Peyer's patch (tissue), 4 donors: ENCODE data around the gene TNFAIP8. TPM values are rescaled to one million over a fixed set of nuclear protein-coding genes. Genes with fewer than 3 reads are reported as not detected.

Source experiments
- DNase-seq, 3 donors: peaks; one replicate each; pipeline ENCODE4 v3.0.0-alpha.2; 2017 to 2019
- H3K27ac ChIP-seq, 4 donors: fragments of 200-600 bp; sonication (generic); one replicate each; pipeline ENCODE4 v1.5.1; 2016 to 2019
- H3K27me3 ChIP-seq, 2 donors: fragments of 200-600 bp; sonication (generic); one replicate each; pipeline ENCODE4 v1.5.1; 2019
- H3K36me3 ChIP-seq, 3 donors: fragments of 200-600 bp; sonication (generic); one replicate each; pipeline ENCODE4 v1.5.1; 2016 to 2019
- H3K4me1 ChIP-seq, 4 donors: fragments of 200-600 bp; sonication (generic); one replicate each; pipeline ENCODE4 v1.5.1; 2016 to 2019
- H3K4me3 ChIP-seq, 4 donors: fragments of 200-600 bp; sonication (generic); 1 replicate in 3 of 4; 2 replicates in 1 of 4; pipeline ENCODE4 v1.5.1; 2016 to 2019; ENCODE audit warnings: mild to moderate bottlenecking in 1 of 4
- H3K9me3 ChIP-seq, 4 donors: fragments of 200-600 bp; sonication (generic); one replicate each; pipeline ENCODE4 v1.5.1; 2016 to 2019; ENCODE audit warnings: mild to moderate bottlenecking in 1 of 4
- POLR2A ChIP-seq, 2 donors: fragments of 450-650 bp; IDR thresholded peaks; one replicate each; pipeline ENCODE4 v1.5.1; 2017; ENCODE audit warnings: antibody characterized with exemption in 2 of 2, mild to moderate bottlenecking in 2 of 2, moderate library complexity in 2 of 2
- total RNA-seq, 4 donors: library from RNA; depleted of rRNA; stranded (reverse); fragments of >200 nt; gene quantifications; one replicate each; pipeline ENCODE4 v1.1.0, GENCODE V29; 2016
- TF ChIP-seq, protein P1 (sequence below), 6 experiments: fragments of 450-650 bp in 4 of 6; fragments of 200-600 bp in 2 of 6; sonication (generic) in 1 of 6; IDR thresholded peaks; one replicate each; pipeline ENCODE4 v1.5.1; 2017 to 2019; ENCODE audit warnings: antibody characterized with exemption in 6 of 6, mild to moderate bottlenecking in 3 of 6, moderate library complexity in 1 of 6

The TNFAIP8 gene
- total RNA-seq, 4 donors from 2014 or later: 3.0 to 47.9 (median 10.2) TPM

- Histone ChIP-seq H3K4me3 (no peak overlapping the region), H3K36me3 (no peaks in the 10 kb centered on the region), H3K4me1 (peaks cover 0 to 51% (median 26%) of the 10 kb centered on the region in 4 donors), H3K27me3 (no peaks in the 10 kb centered on the region), H3K27ac (peak overlapping the region in 3 of 4 donors; percentile 15 to 85 (median 71)), H3K9me3 (no peaks in the 10 kb centered on the region)
- TF ChIP-seq, protein P1, sequence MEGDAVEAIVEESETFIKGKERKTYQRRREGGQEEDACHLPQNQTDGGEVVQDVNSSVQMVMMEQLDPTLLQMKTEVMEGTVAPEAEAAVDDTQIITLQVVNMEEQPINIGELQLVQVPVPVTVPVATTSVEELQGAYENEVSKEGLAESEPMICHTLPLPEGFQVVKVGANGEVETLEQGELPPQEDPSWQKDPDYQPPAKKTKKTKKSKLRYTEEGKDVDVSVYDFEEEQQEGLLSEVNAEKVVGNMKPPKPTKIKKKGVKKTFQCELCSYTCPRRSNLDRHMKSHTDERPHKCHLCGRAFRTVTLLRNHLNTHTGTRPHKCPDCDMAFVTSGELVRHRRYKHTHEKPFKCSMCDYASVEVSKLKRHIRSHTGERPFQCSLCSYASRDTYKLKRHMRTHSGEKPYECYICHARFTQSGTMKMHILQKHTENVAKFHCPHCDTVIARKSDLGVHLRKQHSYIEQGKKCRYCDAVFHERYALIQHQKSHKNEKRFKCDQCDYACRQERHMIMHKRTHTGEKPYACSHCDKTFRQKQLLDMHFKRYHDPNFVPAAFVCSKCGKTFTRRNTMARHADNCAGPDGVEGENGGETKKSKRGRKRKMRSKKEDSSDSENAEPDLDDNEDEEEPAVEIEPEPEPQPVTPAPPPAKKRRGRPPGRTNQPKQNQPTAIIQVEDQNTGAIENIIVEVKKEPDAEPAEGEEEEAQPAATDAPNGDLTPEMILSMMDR (IDR thresholded peaks at IDR 0.05): no peak
- no peak for TF ChIP-seq POLR2A (IDR thresholded peaks at IDR 0.05)
- no peak for DNase-seq
Observed at GRCh38 chr5:119343052-119343451, 12.8 kb upstream of the TNFAIP8 start.

- TF ChIP-seq, protein P1 (IDR thresholded peaks at IDR 0.05): no peak
- TF ChIP-seq POLR2A (IDR thresholded peaks at IDR 0.05): no peak
- peak overlapping the region in 2 of 4 donors; percentile 20 to 85 for H3K27ac ChIP-seq
- H3K4me3 ChIP-seq: no peak overlapping the region
- H3K4me1 ChIP-seq: peaks cover 0 to 45% (median 23%) of the 10 kb centered on the region in 4 donors
- H3K36me3 ChIP-seq: no peaks in the 10 kb centered on the region
- H3K9me3 ChIP-seq: no peaks in the 10 kb centered on the region
- peak in 2 of 3 donors; percentile 58 to 66 for DNase-seq
- no peaks in the 10 kb centered on the region for H3K27me3 ChIP-seq
Observed at GRCh38 chr5:119343766-119344165, 12.1 kb upstream of the TNFAIP8 start.

DNA sequence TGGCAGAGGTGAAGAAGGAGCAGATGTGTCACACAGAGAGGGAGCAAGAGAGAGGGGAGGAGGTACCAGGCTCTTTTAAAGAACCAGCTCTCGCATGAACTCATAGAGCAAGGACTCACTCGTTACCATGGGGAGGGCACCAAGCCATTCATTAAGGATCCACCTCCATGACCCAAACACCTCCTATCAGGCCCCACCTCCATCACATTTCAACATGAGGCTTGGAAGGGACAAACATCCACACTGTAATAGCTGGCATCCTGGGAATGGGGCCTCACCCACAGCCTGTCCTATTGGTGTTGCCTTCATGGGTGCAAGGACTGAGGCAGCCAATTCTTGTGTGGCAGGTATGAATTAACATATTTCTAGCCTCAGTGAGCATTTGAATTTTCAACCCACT is 11.6 kb upstream of the TNFAIP8 start:
- no peaks in the 10 kb centered on the region for H3K36me3 ChIP-seq
- no peak for DNase-seq
- no peaks in the 10 kb centered on the region for H3K9me3 ChIP-seq
- peak overlapping the region in 2 of 4 donors; percentile 20 to 85 for H3K27ac ChIP-seq
- no peak overlapping the region for H3K4me3 ChIP-seq
- H3K4me1 ChIP-seq: peaks cover 0 to 45% (median 21%) of the 10 kb centered on the region in 4 donors
- TF ChIP-seq, protein P1 (IDR thresholded peaks at IDR 0.05): no peak
- no peak for TF ChIP-seq POLR2A (IDR thresholded peaks at IDR 0.05)
- no peaks in the 10 kb centered on the region for H3K27me3 ChIP-seq

GRCh38 chr5:119345861-119346260 is 10.0 kb upstream of the TNFAIP8 start:
- no peaks in the 10 kb centered on the region for H3K36me3 ChIP-seq
- no peak for DNase-seq
- TF ChIP-seq POLR2A (IDR thresholded peaks at IDR 0.05): no peak
- TF ChIP-seq, protein P1 (IDR thresholded peaks at IDR 0.05): no peak
- no peak overlapping the region for H3K4me3 ChIP-seq
- H3K27me3 ChIP-seq: no peaks in the 10 kb centered on the region
- H3K4me1 ChIP-seq: peaks cover 0 to 41% (median 17%) of the 10 kb centered on the region in 4 donors
- H3K9me3 ChIP-seq: no peaks in the 10 kb centered on the region
- H3K27ac ChIP-seq: peak overlapping the region in 1 of 4 donors; percentile 55

DNA sequence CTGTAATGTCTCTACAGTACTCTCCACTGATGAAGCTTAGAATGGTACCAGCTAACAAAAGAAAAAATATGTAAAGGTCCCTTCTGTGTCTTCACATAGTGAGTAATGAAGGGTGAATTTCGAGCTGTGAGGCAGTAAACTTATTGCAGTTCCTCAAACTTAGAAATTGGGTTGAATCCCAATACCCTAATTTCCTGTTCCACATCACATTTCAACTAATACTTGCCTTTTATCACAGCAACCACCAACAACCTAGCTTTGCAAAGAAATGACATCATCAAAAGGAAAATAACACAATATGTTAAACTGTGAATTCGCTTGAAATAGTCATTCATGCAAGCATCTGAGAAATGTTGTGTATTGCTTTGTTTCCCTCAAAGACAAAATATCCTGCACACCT is 9.4 kb upstream of the TNFAIP8 start:
- no peak for DNase-seq
- TF ChIP-seq, protein P1 (IDR thresholded peaks at IDR 0.05): no peak
- no peak for TF ChIP-seq POLR2A (IDR thresholded peaks at IDR 0.05)
- H3K36me3 ChIP-seq: no peaks in the 10 kb centered on the region
- peak overlapping the region in 1 of 4 donors; percentile 55 for H3K27ac ChIP-seq
- H3K9me3 ChIP-seq: no peaks in the 10 kb centered on the region
- no peak overlapping the region for H3K4me3 ChIP-seq
- H3K27me3 ChIP-seq: no peaks in the 10 kb centered on the region
- H3K4me1 ChIP-seq: peaks cover 0 to 38% (median 17%) of the 10 kb centered on the region in 4 donors

- TF ChIP-seq, protein P1 (IDR thresholded peaks at IDR 0.05): no peak
- TF ChIP-seq POLR2A (IDR thresholded peaks at IDR 0.05): no peak
- no peaks in the 10 kb centered on the region for H3K27me3 ChIP-seq
- H3K9me3 ChIP-seq: no peaks in the 10 kb centered on the region
- no peak for DNase-seq
- H3K4me3 ChIP-seq: no peak overlapping the region
- peaks cover 0 to 32% (median 13%) of the 10 kb centered on the region in 4 donors for H3K4me1 ChIP-seq
- H3K36me3 ChIP-seq: no peaks in the 10 kb centered on the region
- no peak overlapping the region for H3K27ac ChIP-seq
Observed at GRCh38 chr5:119347574-119347973, 8.2 kb upstream of the TNFAIP8 start.
